Activated T-cell treated with anti-CD3 and anti-CD28 coated beads for 48 hours (primary cell): ENCODE results near the gene CEP135.
"Not testable (repeated sequence)": the region's sequence is repeated elsewhere in the genome, so short reads cannot be mapped to it uniquely, and the experiment has no call there.

ENCODE experiments used
- DNase-seq: peaks from one replicate; pipeline ENCODE4 v3.0.0-alpha.2; 2020; ENCODE audit warnings: low read depth

Gene CEP135

GRCh38 chr4:56028165-56028564, 79.4 kb downstream of the CEP135 start:
- DNase-seq: no peak

- no peak for DNase-seq
Measured at GRCh38 chr4:56038487-56039162, 89.9 kb downstream of the CEP135 start.

- no peak for DNase-seq
Measured at GRCh38 chr4:56040842-56041241, 92.1 kb downstream of the CEP135 start.

GRCh38 chr4:56042225-56042624, 93.5 kb downstream of the CEP135 start:
- no peak for DNase-seq

- no peak for DNase-seq
Measured at GRCh38 chr4:56048383-56048701, 99.6 kb downstream of the CEP135 start.

GRCh38 chr4:56048702-56049431, 100.1 kb downstream of the CEP135 start:
- peak; percentile 56 for DNase-seq

- DNase-seq: no peak
Measured at GRCh38 chr4:56050625-56051024, 101.9 kb downstream of the CEP135 start.

GRCh38 chr4:56051029-56051709, 102.4 kb downstream of the CEP135 start:
- no peak for DNase-seq

GRCh38 chr4:56051710-56052075, 102.9 kb downstream of the CEP135 start:
- no peak for DNase-seq

GRCh38 chr4:56052481-56052880, 103.7 kb downstream of the CEP135 start:
- no peak for DNase-seq

- no peak for DNase-seq
Measured at GRCh38 chr4:56052966-56053365, 104.2 kb downstream of the CEP135 start.

GRCh38 chr4:56055027-56055977, 106.6 kb downstream of the CEP135 start:
- no peak for DNase-seq

- no peak for DNase-seq
Measured at GRCh38 chr4:56055991-56056390, 107.2 kb downstream of the CEP135 start.

- no peak for DNase-seq
Measured at GRCh38 chr4:56058555-56058954, 109.8 kb downstream of the CEP135 start.

GRCh38 chr4:56060036-56060435, 111.3 kb downstream of the CEP135 start:
- no peak for DNase-seq

- DNase-seq: no peak
Measured at GRCh38 chr4:56062106-56062505, 113.4 kb downstream of the CEP135 start.

- no peak for DNase-seq
Measured at GRCh38 chr4:56062526-56063145, 113.9 kb downstream of the CEP135 start.

GRCh38 chr4:56066493-56066892, 117.7 kb downstream of the CEP135 start:
- DNase-seq: no peak

GRCh38 chr4:56067826-56068225, 119.1 kb downstream of the CEP135 start:
- DNase-seq: no peak

- not testable (repeated sequence) for DNase-seq
Measured at GRCh38 chr4:56072730-56073129, 124.0 kb downstream of the CEP135 start.

- no peak for DNase-seq
Measured at GRCh38 chr4:56077676-56078075, 128.9 kb downstream of the CEP135 start.

- no peak for DNase-seq
Measured at GRCh38 chr4:56078866-56079265, 130.1 kb downstream of the CEP135 start.
